ENCODE measurements around the gene ITGA8.

GRCh38 chr10:15730341-15730740, 10.6 kb upstream of the ITGA8 start:
- TF ChIP-seq CTCF (IDR thresholded peaks at IDR 0.05) (no peak), POLR2A (IDR thresholded peaks at IDR 0.05) (no peak)
